Left renal cortex interstitium (tissue), 4 donors: ENCODE results near the gene CENPM. TPM values are rescaled to one million over a fixed set of nuclear protein-coding genes. Genes with fewer than 3 reads are reported as not detected.

ENCODE experiments used
- DNase-seq, 4 donors: peaks; one replicate each; pipeline ENCODE4 v3.0.0-alpha.2; 2013; ENCODE audit warnings: low read depth in 4 of 4, low spot score in 2 of 4, missing footprints in 1 of 4
- polyA plus RNA-seq, 4 donors: library from polyadenylated mRNA; unstranded; fragments of 120-200 nt; gene quantifications; one replicate each; pipeline ENCODE4 v1.2.1, GENCODE V29; 2013; ENCODE audit not compliant: insufficient read length in 4 of 4

CENPM gene
- 10 to 100 TPM; 11.0 to 21.0 (median 16.9) TPM for polyA plus RNA-seq

DNA sequence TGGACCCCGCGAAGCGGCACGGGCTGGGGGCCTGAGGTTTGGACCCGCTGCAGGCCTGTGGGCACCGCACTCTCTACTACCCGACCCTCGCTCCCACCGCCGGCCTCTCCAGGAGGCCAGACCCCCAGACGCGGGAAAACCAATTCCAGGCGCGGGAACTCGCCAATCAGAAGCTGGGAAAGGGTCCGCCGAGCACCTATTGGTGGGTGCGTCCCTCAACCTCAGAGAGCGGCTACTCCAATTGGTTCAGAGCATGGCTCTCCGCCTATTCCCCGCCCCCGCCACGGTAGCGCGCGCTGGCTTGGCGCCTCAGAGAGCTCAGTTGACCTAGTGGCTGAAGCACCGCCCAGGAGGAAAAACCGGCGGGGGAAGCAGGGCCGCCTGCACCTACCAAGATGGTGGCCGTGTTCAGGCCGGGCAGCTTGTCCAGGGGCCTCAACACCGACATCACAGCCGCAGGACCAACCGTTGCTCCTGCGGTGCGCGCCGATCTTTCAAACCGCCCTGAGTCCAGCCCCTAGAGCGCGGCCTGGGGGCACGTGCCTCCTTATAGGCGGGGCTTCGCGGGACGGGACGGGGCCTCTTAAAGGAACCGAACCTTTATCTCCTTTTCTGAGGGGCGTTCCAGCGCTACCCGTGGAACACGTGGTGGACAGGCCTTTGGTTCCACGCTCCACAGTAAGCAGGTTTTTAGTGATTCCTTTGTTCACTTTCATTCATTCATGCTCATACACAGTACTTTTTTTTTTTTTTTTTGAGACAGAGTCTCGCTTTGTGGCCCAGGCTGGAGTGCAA lies at the start of gene CENPM:
CENPM (minus strand) TSS at position 524 of the 795 bp plus-strand sequence; CDS start at position 448, 76 bp downstream.
- peak; percentile 83 to 93 (median 90) for DNase-seq

GRCh38 chr22:41995211-41995610 lies 48.3 kb upstream of the CENPM start:
- no peak for DNase-seq

- no peak for DNase-seq
Observed at GRCh38 chr22:41992496-41992895, 45.5 kb upstream of the CENPM start.

DNA sequence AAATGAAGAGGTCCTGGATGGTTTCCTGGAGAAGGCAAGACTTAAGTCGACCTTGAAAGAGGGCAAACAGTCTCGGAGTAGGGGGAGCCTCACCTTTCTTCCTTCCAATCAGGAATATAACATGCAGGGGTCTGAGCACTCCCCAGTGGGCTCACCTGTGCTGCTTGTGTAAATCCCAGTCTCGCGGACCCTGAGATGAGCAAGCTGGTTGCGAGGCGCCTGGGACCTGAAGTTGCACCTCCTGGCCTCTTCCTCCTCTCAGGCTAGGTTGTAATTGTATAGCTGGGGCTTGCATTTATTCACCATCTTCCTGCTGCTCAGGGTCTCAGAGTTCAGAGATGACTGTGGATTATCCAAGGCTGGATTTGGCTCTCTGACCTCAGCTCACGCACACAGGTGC lies 44.2 kb upstream of the CENPM start:
- no peak for DNase-seq

DNA sequence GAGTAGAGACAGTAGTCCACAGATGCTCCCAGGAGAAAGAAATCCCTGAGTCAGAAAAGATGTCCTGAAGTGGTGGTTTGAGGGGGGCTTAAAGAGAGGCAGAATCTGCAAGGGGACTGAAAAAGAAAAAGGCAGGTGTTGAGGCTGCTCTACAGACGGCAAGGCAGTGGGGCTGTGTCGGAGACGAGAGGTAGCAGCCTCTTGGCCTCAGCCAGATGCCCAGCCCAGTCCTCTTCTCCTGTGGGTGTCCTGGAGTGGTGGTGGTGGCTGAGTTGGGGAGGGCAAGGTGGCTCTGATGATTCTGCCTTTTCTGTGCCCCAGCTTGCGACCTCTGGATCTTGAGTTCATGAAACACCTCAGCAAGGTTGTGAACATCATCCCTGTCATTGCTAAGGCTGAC lies 42.3 kb upstream of the CENPM start:
- no peak for DNase-seq

- DNase-seq, result no peak
Observed at GRCh38 chr22:41987276-41987675, 40.3 kb upstream of the CENPM start.

DNA sequence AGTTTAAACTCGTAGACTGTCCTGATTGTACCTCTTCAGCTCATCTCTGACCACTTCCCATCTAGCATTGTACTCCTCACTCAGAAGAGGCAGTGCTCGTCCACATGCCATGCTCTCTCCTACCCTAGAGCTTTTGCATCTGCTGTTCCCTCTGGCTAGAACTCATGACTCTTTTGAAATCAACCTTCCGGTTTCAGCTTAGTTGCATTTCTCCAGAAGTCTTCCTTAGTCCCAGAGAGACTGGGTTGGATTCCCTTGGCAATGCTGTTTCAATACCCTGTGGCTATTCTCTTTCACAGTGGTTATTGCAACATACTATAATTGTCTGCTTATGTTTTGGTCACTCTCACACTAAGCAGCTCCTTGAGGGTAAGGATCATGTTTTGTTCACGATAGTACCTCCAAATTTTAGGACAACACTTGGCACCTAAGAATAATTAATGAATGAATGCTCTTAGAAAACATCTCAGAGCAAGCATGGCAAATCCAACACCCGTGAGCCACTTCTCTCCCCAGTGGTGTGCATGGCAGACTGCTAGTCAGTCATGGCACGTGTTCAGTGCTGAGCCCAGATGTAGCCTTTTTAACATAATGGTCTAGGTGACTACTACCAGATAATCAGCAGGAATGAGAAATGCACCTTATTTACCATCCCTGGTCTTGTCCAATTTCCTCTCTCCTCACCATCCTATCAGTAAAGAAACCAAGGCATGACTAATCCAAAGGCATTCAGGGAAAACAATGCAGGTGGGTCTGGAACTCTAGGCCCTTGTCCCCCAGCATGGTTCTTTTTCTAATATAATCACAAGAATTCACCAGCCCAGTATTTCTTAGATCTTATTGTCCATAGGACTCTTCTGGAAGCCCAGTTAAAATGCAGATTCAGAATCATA lies 36.8 kb upstream of the CENPM start:
- no peak for DNase-seq

DNA sequence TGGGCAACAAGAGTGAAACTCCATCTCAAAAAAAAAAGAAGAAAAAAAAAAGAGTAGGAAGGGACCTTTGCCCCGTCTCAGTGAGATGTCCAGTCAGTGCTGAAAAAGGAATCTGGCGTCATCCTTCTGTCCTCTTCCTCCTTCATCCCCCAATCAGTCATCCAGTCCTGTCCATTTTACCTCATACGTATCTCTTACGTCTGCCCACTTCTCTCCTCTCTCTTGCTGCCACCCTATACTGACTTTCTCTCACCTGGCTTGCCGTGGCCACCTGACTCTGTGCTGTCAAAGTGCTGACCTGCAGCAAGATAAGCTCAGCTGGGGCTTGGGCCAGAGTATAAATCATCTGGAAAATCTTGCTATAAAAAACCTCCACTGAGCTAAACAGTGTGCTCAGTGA lies 35.9 kb upstream of the CENPM start:
- no peak for DNase-seq

DNA sequence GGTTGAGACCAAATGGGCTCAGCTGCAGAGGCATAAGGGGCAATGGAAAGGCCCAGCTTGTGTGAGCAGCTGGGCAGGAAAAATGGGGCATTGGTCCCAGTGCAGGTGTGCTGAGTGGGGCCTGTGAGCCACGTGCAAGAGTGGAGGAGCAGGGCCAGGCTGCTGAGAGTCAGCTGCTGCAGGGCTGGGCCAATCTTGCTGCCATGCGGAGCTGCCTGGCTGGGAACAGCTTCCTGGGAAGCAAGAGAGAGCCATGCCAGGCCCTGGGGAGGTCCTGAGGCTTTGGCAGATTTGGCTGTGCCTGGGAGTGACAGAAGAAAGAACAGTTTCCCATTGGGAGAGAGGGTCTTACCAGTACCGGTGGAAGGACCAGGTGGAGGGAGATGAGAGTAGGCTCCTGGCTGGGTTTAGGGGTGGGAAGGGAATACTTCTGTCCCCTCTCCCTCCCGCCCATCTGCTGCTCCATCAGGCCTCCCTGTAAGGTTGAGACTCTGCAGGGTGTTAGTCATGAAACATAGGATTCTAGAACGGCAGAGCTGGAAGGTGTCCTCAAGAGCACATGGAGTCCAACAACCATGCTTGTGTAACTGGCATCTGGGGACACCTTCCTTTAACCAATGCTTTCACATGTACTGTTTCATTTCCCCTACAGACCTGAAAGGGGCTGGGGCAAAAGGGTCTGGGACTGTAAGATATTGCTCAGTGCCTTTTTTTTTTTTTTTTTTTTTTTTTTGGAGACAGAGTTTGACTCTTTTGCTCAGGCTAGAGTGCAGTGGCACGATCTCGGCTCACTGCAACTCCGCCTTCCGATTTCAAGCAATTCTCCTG lies 32.7 kb upstream of the CENPM start:
- no peak for DNase-seq

GRCh38 chr22:41978732-41979131 lies 31.8 kb upstream of the CENPM start:
- DNase-seq, result no peak

- no peak for DNase-seq
Observed at GRCh38 chr22:41976961-41977566, 30.1 kb upstream of the CENPM start.

DNA sequence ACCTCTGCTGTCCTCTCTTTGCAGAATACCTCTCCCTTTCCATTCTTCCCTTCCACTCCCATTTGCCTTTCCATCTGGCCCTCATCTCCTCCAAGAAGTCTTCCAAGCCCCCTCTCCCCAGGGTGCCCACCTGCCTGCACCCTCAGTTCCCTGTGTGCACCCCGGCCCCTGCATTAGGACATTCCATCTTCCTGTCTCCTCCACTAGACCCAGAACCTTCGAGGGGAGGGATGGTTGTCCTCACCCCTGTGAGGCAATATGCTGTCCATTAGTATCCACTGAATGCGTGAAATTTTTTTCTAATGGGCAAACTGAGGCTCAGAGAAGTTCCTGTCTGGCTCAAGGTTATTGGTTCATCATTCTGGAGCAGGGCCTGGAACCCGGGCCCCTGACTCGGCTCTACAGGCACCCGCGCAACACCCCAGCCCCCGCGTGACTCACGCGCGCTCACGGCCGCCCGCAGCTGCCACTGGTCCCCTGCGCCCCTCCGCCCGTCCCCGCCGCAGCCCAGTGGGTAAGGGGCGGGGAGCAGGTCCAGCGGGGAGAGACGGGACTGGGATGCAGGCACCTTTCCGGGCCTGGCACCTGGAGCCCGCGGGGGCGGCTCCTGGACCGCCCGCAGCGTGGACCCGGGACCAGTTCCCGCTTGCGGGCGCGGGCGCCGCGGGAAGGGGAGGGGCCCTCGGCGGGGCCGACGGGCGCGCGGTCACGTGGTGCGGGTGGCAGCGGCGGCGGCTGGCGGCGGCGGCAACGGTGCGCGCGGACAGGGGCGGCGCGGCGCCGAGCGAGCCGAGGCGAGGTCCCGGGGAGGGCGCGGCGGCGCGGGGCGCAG lies 29.3 kb upstream of the CENPM start:
- no peak for DNase-seq

- no peak for DNase-seq
Observed at GRCh38 chr22:41975299-41976069, 28.5 kb upstream of the CENPM start.

DNA sequence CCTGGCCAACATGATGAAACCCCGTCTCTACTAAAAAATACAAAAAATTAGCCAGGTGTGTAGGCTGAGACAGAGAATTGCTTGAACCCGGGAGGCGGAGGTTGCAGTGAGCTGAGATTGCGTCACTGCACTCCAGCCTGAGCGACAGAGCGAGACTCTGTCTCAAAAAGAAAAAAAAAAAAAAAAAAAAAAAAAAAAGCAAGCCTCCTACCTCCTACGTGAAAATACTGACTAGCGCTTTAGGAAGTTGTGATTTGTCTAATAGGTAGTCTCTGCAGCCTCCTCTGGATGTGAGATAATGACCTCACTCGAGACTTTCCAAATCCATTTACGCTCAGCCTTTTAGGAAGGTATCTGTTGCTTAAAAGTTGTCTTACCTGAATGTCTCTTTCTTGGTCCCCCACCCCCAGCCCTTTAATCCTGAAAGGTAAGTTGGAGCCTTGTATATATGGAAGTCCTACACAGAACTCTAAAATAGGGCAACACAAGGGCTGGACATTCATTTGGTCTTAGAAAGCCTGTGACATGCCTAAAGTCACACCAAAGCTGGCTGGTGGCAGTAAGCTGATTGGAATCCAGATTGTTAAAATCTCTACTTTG lies 27.8 kb upstream of the CENPM start:
- no peak for DNase-seq

GRCh38 chr22:41971431-41971830 lies 24.5 kb upstream of the CENPM start:
- no peak for DNase-seq

DNA sequence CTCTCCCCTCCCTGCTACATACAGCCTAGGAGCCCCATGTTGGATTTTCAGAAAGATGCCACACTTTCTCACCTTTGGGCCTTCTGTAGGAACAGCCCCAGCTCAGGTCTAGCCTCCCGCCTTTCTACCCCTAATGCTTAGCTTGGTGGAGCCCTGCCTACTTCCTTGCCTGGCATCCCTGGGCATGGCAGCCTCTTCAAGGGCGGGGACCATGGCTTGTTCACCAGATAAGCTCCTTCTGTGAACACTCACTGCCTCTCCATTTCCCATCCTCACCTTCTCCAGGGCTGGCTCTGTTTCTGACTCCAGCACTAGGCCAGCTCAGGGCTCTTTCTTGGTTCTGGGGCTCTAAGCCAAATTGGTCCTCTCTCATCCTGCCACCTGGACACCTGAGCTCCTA lies 23.6 kb upstream of the CENPM start:
- no peak for DNase-seq

- DNase-seq, result no peak
Observed at GRCh38 chr22:41969110-41969646, 22.2 kb upstream of the CENPM start, which contains the start of gene SEPTIN3. Gene SEPTIN3 (plus strand): TSS chr22:41969443. CDS start chr22:41971493, 2,050 bp downstream.

GRCh38 chr22:41968601-41969000 lies 21.6 kb upstream of the CENPM start:
- DNase-seq, result no peak
